DOHH2 (cell line): ENCODE results near the gene EEF1A1.

Source experiments
- H3F3A ChIP-seq: fragments of 200-600 bp; sonication (generic), shearing (Covaris generic); 2 replicates; pipeline ENCODE4 v1.6.0; 2016; ENCODE audit warnings: antibody characterized with exemption, mild to moderate bottlenecking; ENCODE audit not compliant: control insufficient read depth, insufficient read depth
- H3K27ac ChIP-seq: fragments of 200-600 bp; sonication (generic); 2 replicates; pipeline ENCODE4 v1.5.1; 2014; ENCODE audit warnings: low read depth, mild to moderate bottlenecking, low read length, moderate library complexity
- H3K27me3 ChIP-seq: fragments of 200-600 bp; sonication (generic); 2 replicates; pipeline ENCODE4 v1.6.1; 2014; ENCODE audit warnings: mild to moderate bottlenecking, low read length, mixed read lengths; ENCODE audit not compliant: control insufficient read depth
- H3K36me3 ChIP-seq: fragments of 200-600 bp; sonication (generic); 2 replicates; pipeline ENCODE4 v1.6.1; 2014; ENCODE audit warnings: mild to moderate bottlenecking, low read length, moderate library complexity, mixed read lengths; ENCODE audit not compliant: control insufficient read depth
- H3K4me1 ChIP-seq: fragments of 200-600 bp; sonication (generic); 2 replicates; pipeline ENCODE4 v1.6.1; 2014; ENCODE audit warnings: mild to moderate bottlenecking, low read length, mixed read lengths; ENCODE audit not compliant: control insufficient read depth
- H3K4me2 ChIP-seq: fragments of 200-600 bp; sonication (generic); 2 replicates; pipeline ENCODE4 v1.6.0; 2014; ENCODE audit warnings: mild to moderate bottlenecking, low read length, moderate library complexity
- H3K4me3 ChIP-seq: fragments of 200-600 bp; sonication (generic); 2 replicates; pipeline ENCODE4 v1.5.1; 2014; ENCODE audit warnings: mild to moderate bottlenecking, low read length, mixed read lengths
- H3K79me2 ChIP-seq: fragments of 200-600 bp; sonication (generic); 2 replicates; pipeline ENCODE4 v1.6.1; 2014; ENCODE audit warnings: mild to moderate bottlenecking, low read length, mixed read lengths; ENCODE audit not compliant: control insufficient read depth
- H3K9me2 ChIP-seq: fragments of 200-600 bp; sonication (generic); replicated peaks from 2 replicates; pipeline ENCODE4 v1.6.1; 2014; ENCODE audit warnings: mild to moderate bottlenecking, low read length, mixed read lengths; ENCODE audit not compliant: control insufficient read depth
- H3K9me3 ChIP-seq: fragments of 200-600 bp; sonication (generic); 2 replicates; pipeline ENCODE4 v1.6.1; 2014; ENCODE audit warnings: antibody characterized with exemption, low read length, mixed read lengths; ENCODE audit not compliant: control insufficient read depth, insufficient read depth
- H4K20me1 ChIP-seq: fragments of 200-600 bp; sonication (generic); 2 replicates; pipeline ENCODE4 v1.6.0; 2014; ENCODE audit warnings: low read depth, mild to moderate bottlenecking, antibody characterized with exemption, low read length, moderate library complexity; ENCODE audit not compliant: control insufficient read depth, insufficient read depth
- EZH2phosphoT487 ChIP-seq: fragments of 200-600 bp; sonication (generic); IDR thresholded peaks from 2 replicates; pipeline ENCODE4 v1.6.1; 2017; ENCODE audit warnings: borderline replicate concordance, mild to moderate bottlenecking, antibody characterized with exemption, low read length, moderate library complexity, mixed read lengths
- TF ChIP-seq, protein P1 (sequence below): fragments of 200-600 bp; sonication (generic); IDR thresholded peaks from one replicate; pipeline ENCODE4 v1.5.1; 2014; ENCODE audit warnings: antibody characterized with exemption, mild to moderate bottlenecking, low read depth, low read length; ENCODE audit not compliant: poor library complexity, severe bottlenecking

EEF1A1 gene

DNA sequence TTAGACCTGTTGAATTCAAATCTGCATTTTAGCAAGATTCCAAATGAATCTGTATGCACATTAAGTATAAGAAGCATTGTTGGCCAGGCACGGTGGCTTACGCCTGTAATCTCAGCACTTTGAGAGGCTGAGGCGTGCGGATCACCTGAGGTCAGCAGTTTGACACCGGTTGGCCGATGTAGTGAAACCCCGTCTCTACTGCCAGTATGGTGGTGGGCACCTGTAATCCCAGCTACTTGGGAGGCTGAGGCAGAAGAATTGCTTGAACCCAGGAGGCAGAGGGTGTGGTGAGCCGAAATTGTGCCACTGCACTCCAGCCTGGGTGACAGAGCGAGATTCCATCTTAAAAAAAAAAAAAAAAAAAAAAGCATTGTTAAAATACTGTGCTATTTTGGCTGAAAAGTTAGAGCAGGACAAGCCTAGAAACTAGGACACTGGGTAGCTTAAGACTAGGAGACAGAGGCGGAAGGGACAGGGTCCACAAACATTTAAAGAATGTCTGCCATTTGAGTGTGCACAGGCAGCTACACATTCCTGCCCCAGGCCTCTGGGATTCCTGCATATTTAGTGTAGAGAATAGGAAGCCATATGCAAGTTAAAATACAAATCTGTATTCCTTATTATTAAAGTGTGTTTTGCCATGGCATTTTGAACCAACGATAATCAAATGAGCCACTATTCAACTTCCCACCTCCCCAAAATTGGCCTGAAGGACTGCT is 45.1 kb upstream of the EEF1A1 start:
- H3K9me2 ChIP-seq: no peaks in the 10 kb centered on the region
- no peak overlapping the region for H3K4me2 ChIP-seq
- no peaks in the 10 kb centered on the region for H3K36me3 ChIP-seq
- H4K20me1 ChIP-seq: no peaks in the 10 kb centered on the region
- no peaks in the 10 kb centered on the region for H3K27me3 ChIP-seq
- H3K4me1 ChIP-seq: no peaks in the 10 kb centered on the region
- no peaks in the 10 kb centered on the region for H3K9me3 ChIP-seq
- no peaks in the 10 kb centered on the region for H3K79me2 ChIP-seq
- H3K4me3 ChIP-seq: no peak overlapping the region
- no peaks in the 10 kb centered on the region for H3F3A ChIP-seq
- TF ChIP-seq EZH2phosphoT487: no peak
- TF ChIP-seq, protein P1, sequence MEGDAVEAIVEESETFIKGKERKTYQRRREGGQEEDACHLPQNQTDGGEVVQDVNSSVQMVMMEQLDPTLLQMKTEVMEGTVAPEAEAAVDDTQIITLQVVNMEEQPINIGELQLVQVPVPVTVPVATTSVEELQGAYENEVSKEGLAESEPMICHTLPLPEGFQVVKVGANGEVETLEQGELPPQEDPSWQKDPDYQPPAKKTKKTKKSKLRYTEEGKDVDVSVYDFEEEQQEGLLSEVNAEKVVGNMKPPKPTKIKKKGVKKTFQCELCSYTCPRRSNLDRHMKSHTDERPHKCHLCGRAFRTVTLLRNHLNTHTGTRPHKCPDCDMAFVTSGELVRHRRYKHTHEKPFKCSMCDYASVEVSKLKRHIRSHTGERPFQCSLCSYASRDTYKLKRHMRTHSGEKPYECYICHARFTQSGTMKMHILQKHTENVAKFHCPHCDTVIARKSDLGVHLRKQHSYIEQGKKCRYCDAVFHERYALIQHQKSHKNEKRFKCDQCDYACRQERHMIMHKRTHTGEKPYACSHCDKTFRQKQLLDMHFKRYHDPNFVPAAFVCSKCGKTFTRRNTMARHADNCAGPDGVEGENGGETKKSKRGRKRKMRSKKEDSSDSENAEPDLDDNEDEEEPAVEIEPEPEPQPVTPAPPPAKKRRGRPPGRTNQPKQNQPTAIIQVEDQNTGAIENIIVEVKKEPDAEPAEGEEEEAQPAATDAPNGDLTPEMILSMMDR: no peak
- no peak overlapping the region for H3K27ac ChIP-seq

DNA sequence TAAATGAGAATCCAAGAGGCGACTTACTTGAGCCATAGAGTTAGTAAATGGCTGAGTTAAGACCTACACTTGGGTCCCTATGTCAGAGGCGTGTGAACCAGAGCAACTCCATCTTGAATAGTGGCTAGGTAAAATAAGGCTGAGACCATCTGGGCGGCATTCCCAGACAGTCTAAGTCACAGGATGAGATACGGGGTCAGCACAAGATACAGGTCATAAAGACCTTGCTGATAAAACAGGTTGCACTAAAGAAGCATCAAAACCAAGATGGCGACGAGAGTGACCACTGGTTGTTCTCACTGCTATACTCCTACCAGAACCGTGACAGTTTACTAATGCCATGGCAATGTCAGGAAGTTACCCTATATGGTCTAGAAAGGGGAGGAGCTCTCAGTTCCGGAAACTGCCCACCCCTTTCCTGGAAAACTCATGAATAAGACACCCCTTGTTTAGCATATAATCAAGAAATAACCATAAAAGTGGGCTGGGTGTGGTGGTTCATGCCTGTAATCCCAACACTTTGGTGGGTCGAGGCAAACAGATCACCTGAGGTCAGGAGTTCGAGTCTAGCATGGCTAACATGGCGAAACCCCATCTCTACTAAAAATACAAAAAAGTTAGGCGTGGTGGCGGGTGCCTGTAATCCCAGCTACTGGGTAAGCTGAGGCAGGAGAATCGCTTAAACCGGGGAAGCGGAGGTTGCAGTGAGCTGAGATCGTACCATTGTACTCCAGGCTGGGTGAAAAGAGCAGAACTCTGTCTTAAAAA is 43.9 kb upstream of the EEF1A1 start:
- Histone ChIP-seq H3K4me1 (no peaks in the 10 kb centered on the region), H3K4me3 (no peak overlapping the region), H4K20me1 (no peaks in the 10 kb centered on the region), H3K9me2 (no peaks in the 10 kb centered on the region), H3K27me3 (no peaks in the 10 kb centered on the region), H3K4me2 (no peak overlapping the region), H3K9me3 (no peaks in the 10 kb centered on the region), H3K27ac (no peak overlapping the region), H3F3A (no peaks in the 10 kb centered on the region), H3K79me2 (no peaks in the 10 kb centered on the region), H3K36me3 (no peaks in the 10 kb centered on the region)
- no peak for TF ChIP-seq EZH2phosphoT487
- TF ChIP-seq, protein P1: no peak

DNA sequence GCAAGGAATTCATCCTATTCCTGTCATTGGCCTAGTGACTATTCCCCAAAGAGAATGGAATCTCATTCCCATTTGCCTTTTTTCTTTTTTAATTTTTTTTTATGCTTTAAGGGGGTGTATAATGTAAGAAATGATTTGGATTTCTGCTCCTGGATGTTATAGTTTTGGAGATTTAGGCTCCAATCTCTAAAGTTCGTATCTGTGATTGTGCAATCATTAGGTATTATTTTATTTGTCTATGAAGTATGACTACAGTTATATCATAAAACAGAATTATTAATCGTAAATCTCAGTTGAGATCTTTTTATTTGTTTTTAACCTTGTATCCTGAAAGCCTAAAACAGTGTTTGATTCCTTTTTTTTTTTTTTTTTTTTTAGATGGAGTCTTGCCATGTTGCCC is 41.7 kb upstream of the EEF1A1 start:
- TF ChIP-seq, protein P1: no peak
- no peak for TF ChIP-seq EZH2phosphoT487
- Histone ChIP-seq H3K27me3 (no peaks in the 10 kb centered on the region), H3F3A (no peaks in the 10 kb centered on the region), H3K9me3 (no peaks in the 10 kb centered on the region), H3K27ac (no peak overlapping the region), H3K9me2 (no peaks in the 10 kb centered on the region), H3K79me2 (no peaks in the 10 kb centered on the region), H3K36me3 (no peaks in the 10 kb centered on the region), H3K4me1 (no peaks in the 10 kb centered on the region), H4K20me1 (no peaks in the 10 kb centered on the region), H3K4me2 (no peak overlapping the region), H3K4me3 (no peak overlapping the region)
